Measurements from ENCODE around the gene KDM4F.

- no peak for TF ChIP-seq POLR2AphosphoS5 (IDR thresholded peaks at IDR 0.05; ENCODE audit: borderline replicate concordance, low read depth, low read length)
- no peak for TF ChIP-seq EZH2 (IDR thresholded peaks at IDR 0.05)
Observed at GRCh38 chr11:95086836-95087570, 37.8 kb downstream of the KDM4F start.

Data from SK-N-MC (cell line).